Liver (tissue), 9 donors: ENCODE results near the gene DHX16. TPM values are rescaled to one million over a fixed set of nuclear protein-coding genes. Genes with fewer than 3 reads are reported as not detected.

Experiments used
- DNase-seq: peaks from one replicate; pipeline ENCODE4 v3.0.0-alpha.2; 2017; ENCODE audit warnings: low spot score
- H3K27ac ChIP-seq, 2 donors: one replicate each; pipeline ENCODE4 v1.7.0; 2013; ENCODE audit warnings: inconsistent platforms in 2 of 2, low read length in 2 of 2, control low read depth in 1 of 2, low read depth in 1 of 2, mild to moderate bottlenecking in 1 of 2
- H3K27me3 ChIP-seq, 4 donors: one replicate each; pipeline versions ENCODE4 v1.6.1 to v1.7.0; 2013; ENCODE audit warnings: low read length in 3 of 4, inconsistent platforms in 1 of 4, mild to moderate bottlenecking in 1 of 4, moderate library complexity in 1 of 4; ENCODE audit not compliant: control insufficient read depth in 4 of 4, insufficient read depth in 4 of 4
- H3K36me3 ChIP-seq, 4 donors: one replicate each; pipeline versions ENCODE4 v1.6.1 to v1.7.0; 2013; ENCODE audit warnings: low read length in 3 of 4, mild to moderate bottlenecking in 3 of 4, low read depth in 1 of 4, moderate library complexity in 1 of 4; ENCODE audit not compliant: control insufficient read depth in 4 of 4, insufficient read depth in 3 of 4
- H3K4me1 ChIP-seq, 4 donors: one replicate each; pipeline versions ENCODE4 v1.6.1 to v1.7.0; 2013; ENCODE audit warnings: low read length in 3 of 4, mild to moderate bottlenecking in 3 of 4, moderate library complexity in 1 of 4; ENCODE audit not compliant: control insufficient read depth in 4 of 4, insufficient read depth in 4 of 4
- H3K4me3 ChIP-seq, 3 donors: one replicate each; pipeline versions ENCODE4 v1.6.1 to v1.7.0; 2013; ENCODE audit warnings: low read length in 3 of 3, control low read depth in 1 of 3, low read depth in 1 of 3, mild to moderate bottlenecking in 1 of 3
- H3K9ac ChIP-seq, 2 donors: one replicate each; pipeline ENCODE4 v1.7.0; 2013; ENCODE audit warnings: low read length in 2 of 2, mild to moderate bottlenecking in 2 of 2, moderate library complexity in 2 of 2, control low read depth in 1 of 2, low read depth in 1 of 2
- H3K9me3 ChIP-seq, 4 donors: one replicate each; pipeline versions ENCODE4 v1.6.1 to v1.7.0; 2013; ENCODE audit warnings: low read length in 3 of 4; ENCODE audit not compliant: control insufficient read depth in 4 of 4
- ATF3 ChIP-seq: IDR thresholded peaks from 2 replicates; pipeline ENCODE4 v1.6.1; 2016; ENCODE audit warnings: antibody characterized with exemption
- CTCF ChIP-seq: fragments of 150-350 bp; IDR thresholded peaks from 2 replicates; pipeline ENCODE4 v1.5.1; 2017; ENCODE audit warnings: improper control_type of control experiment, low read depth, low read length; ENCODE audit not compliant: missing input control
- EGR1 ChIP-seq, 2 donors: IDR thresholded peaks; 2 replicates each; pipeline ENCODE4 v1.6.1; 2016 to 2018; ENCODE audit warnings: antibody characterized with exemption in 2 of 2, low read depth in 2 of 2
- FOXA1 ChIP-seq: IDR thresholded peaks from 2 replicates; pipeline ENCODE4 v1.6.1; 2016; ENCODE audit warnings: antibody characterized with exemption
- FOXA2 ChIP-seq: IDR thresholded peaks from 2 replicates; pipeline ENCODE4 v1.6.1; 2016; ENCODE audit warnings: antibody characterized with exemption
- GABPA ChIP-seq, 2 donors: IDR thresholded peaks in 1 of 2; conservative IDR thresholded peaks in 1 of 2; 2 replicates each; pipeline ENCODE4 v1.6.1; 2016; ENCODE audit warnings: antibody characterized with exemption in 2 of 2, mild to moderate bottlenecking in 1 of 2, moderate library complexity in 1 of 2
- HNF4G ChIP-seq: IDR thresholded peaks from 2 replicates; pipeline ENCODE4 v1.6.1; 2016; ENCODE audit warnings: antibody characterized with exemption
- JUND ChIP-seq, 2 donors: IDR thresholded peaks; 2 replicates each; pipeline ENCODE4 v1.6.1; 2016; ENCODE audit warnings: antibody characterized with exemption in 2 of 2
- MAX ChIP-seq: IDR thresholded peaks from 2 replicates; pipeline ENCODE4 v1.6.1; 2016; ENCODE audit warnings: antibody characterized with exemption
- RAD21 ChIP-seq, 2 donors: IDR thresholded peaks; 2 replicates each; pipeline ENCODE4 v1.6.1; 2016; ENCODE audit warnings: antibody characterized with exemption in 2 of 2, mild to moderate bottlenecking in 2 of 2
- REST ChIP-seq: IDR thresholded peaks from 2 replicates; pipeline ENCODE4 v1.6.1; 2016; ENCODE audit warnings: antibody characterized with exemption, mild to moderate bottlenecking
- RXRA ChIP-seq, 2 donors: IDR thresholded peaks; 2 replicates each; pipeline ENCODE4 v1.6.1; 2017 to 2018; ENCODE audit warnings: antibody characterized with exemption in 2 of 2, mild to moderate bottlenecking in 1 of 2
- SP1 ChIP-seq: IDR thresholded peaks from 2 replicates; pipeline ENCODE4 v1.6.1; 2018; ENCODE audit warnings: antibody characterized with exemption, mild to moderate bottlenecking
- TAF1 ChIP-seq: conservative IDR thresholded peaks from 2 replicates; pipeline ENCODE4 v1.6.1; 2016; ENCODE audit warnings: antibody characterized with exemption, mild to moderate bottlenecking
- YY1 ChIP-seq: IDR thresholded peaks from 2 replicates; pipeline ENCODE4 v1.6.1; 2016; ENCODE audit warnings: antibody characterized with exemption, mild to moderate bottlenecking
- ZBTB33 ChIP-seq: IDR thresholded peaks from 2 replicates; pipeline ENCODE4 v1.6.1; 2016; ENCODE audit warnings: antibody characterized with exemption
- WGBS: extraction: QIAGEN DNeasy Blood & Tissue Kit; methylation state at CpG from one replicate; pipeline ENCODE4 v1.1.7; 2013; 5-methylcytosine and 5-hydroxymethylcytosine counted together
- polyA plus RNA-seq, 2 donors: library from polyadenylated mRNA; stranded (reverse) in 1 of 2; unstranded in 1 of 2; fragments of 200-250 nt in 1 of 2; fragments of >200 nt in 1 of 2; fragmentation: Nextera tagmentation in 1 of 2; extraction: Ambion mirVana in 1 of 2; gene quantifications; one replicate each; pipeline versions ENCODE4 v1.2.1 to v1.2.3, GENCODE V29; 2013 to 2015
- total RNA-seq, 2 donors: library from RNA; depleted of rRNA; stranded (reverse); fragments of >200 nt; gene quantifications; one replicate each; pipeline ENCODE4 v1.2.3, GENCODE V29; 2014
- donor health status: healthy.
- donor health status: healthy.
- donor health status: healthy.
- donor health status: healthy.
- donor health status: healthy.

The DHX16 gene
- total and polyA plus RNA-seq, 4 donors, result 10.1 to 23.9 (median 17.4) TPM

GRCh38 chr6:30645989-30646388, 26.8 kb downstream of the DHX16 start:
- no peaks in the 10 kb centered on the region for H3K27me3 ChIP-seq
- 83% methylated on average over 1 of the region's 1 CpG for whole genome bisulfite sequencing
- DNase-seq, result no peak
- H3K9me3 ChIP-seq, result no peaks in the 10 kb centered on the region
- no peak overlapping the region for H3K27ac ChIP-seq
- TF ChIP-seq YY1 (no peak), CTCF (no peak), JUND (IDR thresholded peaks at IDR 0.05) (no peak), ZBTB33 (no peak), TAF1 (no peak), RAD21 (IDR thresholded peaks at IDR 0.05) (no peak), FOXA1 (no peak), HNF4G (no peak), EGR1 (IDR thresholded peaks at IDR 0.05; ENCODE audit: low read depth in 2 of 2) (no peak), FOXA2 (no peak), ATF3 (no peak), REST (no peak), SP1 (no peak), MAX (no peak)
- H3K4me3 ChIP-seq, result no peak overlapping the region
- H3K36me3 ChIP-seq, result peaks cover 0 to 5% (median 1%) of the 10 kb centered on the region in 4 donors
- peaks cover 2 to 22% (median 20%) of the 10 kb centered on the region in 4 donors for H3K4me1 ChIP-seq
- H3K9ac ChIP-seq, result no peak overlapping the region

- WGBS, result 83% methylated on average over 5 of the region's 5 CpGs
- no peak for TF ChIP-seq HNF4G
- no peak for TF ChIP-seq ZBTB33
- no peak for TF ChIP-seq GABPA (IDR thresholded peaks at IDR 0.05 in 1 of 2, conservative IDR thresholded peaks at IDR 0.05 in 1 of 2)
- no peak for TF ChIP-seq RXRA (IDR thresholded peaks at IDR 0.05)
- no peak for TF ChIP-seq REST
- TF ChIP-seq YY1, result no peak
- DNase-seq, result no peak
- Histone ChIP-seq H3K27ac (no peak overlapping the region), H3K9ac (no peak overlapping the region), H3K4me3 (no peak overlapping the region), H3K27me3 (no peaks in the 10 kb centered on the region), H3K4me1 (peaks cover 2 to 23% (median 21%) of the 10 kb centered on the region in 4 donors), H3K36me3 (peaks cover 0 to 3% (median 0%) of the 10 kb centered on the region in 4 donors), H3K9me3 (no peaks in the 10 kb centered on the region)
These were observed 28.0 kb downstream of the DHX16 start for GRCh38 chr6:30644769-30645168.
